HepG2 (cell line): ENCODE results near the gene PLEKHH3. TPM values are rescaled to one million over a fixed set of nuclear protein-coding genes. Genes with fewer than 3 reads are reported as not detected.

Experiments used
- ARID2 ChIP-seq: sonication (generic); formaldehyde crosslinking; IDR thresholded peaks from 2 replicates; pipeline ENCODE4 v1.8.1; 2022; ENCODE audit warnings: mild to moderate bottlenecking, missing genetic modification reagents, borderline replicate concordance
- ASH2L ChIP-seq: fragments of 300-600, 200-600 bp; sonication (generic); IDR thresholded peaks from 2 replicates; pipeline ENCODE4 v1.7.0; 2017; ENCODE audit warnings: low read depth, mild to moderate bottlenecking, moderate library complexity, mixed read lengths, low read length; ENCODE audit not compliant: insufficient read length
- DMTF1 ChIP-seq: sonication (generic); formaldehyde crosslinking; IDR thresholded peaks from 2 replicates; pipeline ENCODE4 v1.4.0; 2020; ENCODE audit warnings: mild to moderate bottlenecking, missing genetic modification reagents
- IKZF5 ChIP-seq: IDR thresholded peaks from 2 replicates; pipeline ENCODE4 v1.6.1; 2018; ENCODE audit warnings: missing genetic modification reagents, mild to moderate bottlenecking, missing compliant biosample characterization
- ISX ChIP-seq: sonication (generic); formaldehyde crosslinking; conservative IDR thresholded peaks from 2 replicates; pipeline ENCODE4 v1.5.0; 2020; ENCODE audit warnings: missing genetic modification reagents
- KDM3A ChIP-seq: IDR thresholded peaks from 2 replicates; pipeline ENCODE4 v1.6.1; 2018; ENCODE audit warnings: low read depth, missing compliant biosample characterization
- KMT2A ChIP-seq: sonication (generic); formaldehyde crosslinking; IDR thresholded peaks from 2 replicates; pipeline ENCODE4 v1.4.0; 2020; ENCODE audit warnings: missing genetic modification reagents
- PHF20 ChIP-seq: sonication (generic); formaldehyde crosslinking; IDR thresholded peaks from 2 replicates; pipeline ENCODE4 v1.5.0; 2020; ENCODE audit warnings: mild to moderate bottlenecking, missing genetic modification reagents
- POGK ChIP-seq: sonication (generic); formaldehyde crosslinking; conservative IDR thresholded peaks from 2 replicates; pipeline ENCODE4 v1.8.0; 2022; ENCODE audit warnings: mild to moderate bottlenecking, moderate library complexity, missing genetic modification reagents
- SP2 ChIP-seq: sonication (generic); formaldehyde crosslinking; IDR thresholded peaks from 2 replicates; pipeline ENCODE4 v1.5.1; 2020; ENCODE audit warnings: mild to moderate bottlenecking, missing genetic modification reagents
- SRY ChIP-seq: sonication (generic); formaldehyde crosslinking; IDR thresholded peaks from 2 replicates; pipeline ENCODE4 v1.8.0; 2022; ENCODE audit warnings: mild to moderate bottlenecking, missing genetic modification reagents
- SYNCRIP ChIP-seq: fragments of 200-400 bp; formaldehyde crosslinking; IDR thresholded peaks from 2 replicates; pipeline ENCODE4 v1.6.1; 2018; ENCODE audit warnings: mild to moderate bottlenecking, low read depth, low read length; ENCODE audit not compliant: insufficient read depth
- TFDP2 ChIP-seq: sonication (generic); formaldehyde crosslinking; IDR thresholded peaks from 2 replicates; pipeline ENCODE4 v1.4.0; 2020; ENCODE audit warnings: missing genetic modification reagents
- WIZ ChIP-seq: sonication (generic); formaldehyde crosslinking; IDR thresholded peaks from 2 replicates; pipeline ENCODE4 v1.5.1; 2020; ENCODE audit warnings: mild to moderate bottlenecking, missing genetic modification reagents
- ZNF124 ChIP-seq: sonication (generic); formaldehyde crosslinking; IDR thresholded peaks from 2 replicates; pipeline ENCODE4 v1.4.0; 2020; ENCODE audit warnings: missing genetic modification reagents
- ZNF274 ChIP-seq: sonication (generic); formaldehyde crosslinking; IDR thresholded peaks from 2 replicates; pipeline ENCODE4 v1.5.1; 2020; ENCODE audit warnings: mild to moderate bottlenecking, missing genetic modification reagents
- ZNF543 ChIP-seq: sonication (generic); formaldehyde crosslinking; IDR thresholded peaks from 2 replicates; pipeline ENCODE4 v1.4.0; 2020; ENCODE audit warnings: mild to moderate bottlenecking, missing genetic modification reagents
- ZNF550 ChIP-seq: sonication (generic); formaldehyde crosslinking; IDR thresholded peaks from 2 replicates; pipeline ENCODE4 v1.4.0; 2020; ENCODE audit warnings: mild to moderate bottlenecking, missing genetic modification reagents, borderline replicate concordance
- ZNF563 ChIP-seq: sonication (generic); formaldehyde crosslinking; IDR thresholded peaks from 2 replicates; pipeline ENCODE4 v1.8.0; 2022; ENCODE audit warnings: mild to moderate bottlenecking, moderate library complexity, missing genetic modification reagents
- ZNF674 ChIP-seq: sonication (generic); formaldehyde crosslinking; IDR thresholded peaks from 2 replicates; pipeline ENCODE4 v1.5.0; 2020; ENCODE audit warnings: low read depth, mild to moderate bottlenecking, missing genetic modification reagents
- ZUFSP ChIP-seq: sonication (generic); formaldehyde crosslinking; IDR thresholded peaks from 2 replicates; pipeline ENCODE4 v1.9.0; 2021; ENCODE audit warnings: missing genetic modification reagents, mild to moderate bottlenecking, borderline replicate concordance
- polyA plus RNA-seq, 8 experiments: library from polyadenylated mRNA; depleted of rRNA in 3 of 8; stranded (reverse) in 7 of 8; unstranded in 1 of 8; fragments of >200 nt; fragmentation: Illumina TruSeq in 4 of 8; extraction: Trizol in 4 of 8; gene quantifications; 2 replicates each; pipeline versions ENCODE4 v1.2.1 to v1.2.3, GENCODE V29; 2011 to 2016; ENCODE audit warnings: low read depth in 4 of 8, missing spikeins in 1 of 8, mixed read lengths in 1 of 8; ENCODE audit not compliant: insufficient read depth in 1 of 8
- total RNA-seq, 5 experiments: library from RNA; depleted of rRNA; stranded (reverse); fragments of >200 nt; fragmentation: Illumina TruSeq; extraction: Trizol; gene quantifications; 2 replicates each; pipeline ENCODE4 v1.2.3, GENCODE V29; 2016; ENCODE audit warnings: low read depth in 1 of 5

PLEKHH3 gene
- total and polyA plus RNA-seq, 2 of the 13 experiments (the other 11 are each of a cell fraction or from before 2014, with no cell fraction given) = 6.0 to 19.9 TPM

- TF ChIP-seq IKZF5 = peak; percentile 30; the same call in 1 of the 2 replicates
- no peak; the same call in 1 of the 2 replicates for TF ChIP-seq POGK (CRISPR knock-in tag)
- TF ChIP-seq ASH2L = peak; percentile 19
- TF ChIP-seq PHF20 = 0 out of 2 replicates have a peak, but pooled peaks have one; percentile 49
- peak; percentile 81 for TF ChIP-seq KDM3A
- peak; percentile 11; the same call in 1 of the 2 replicates for TF ChIP-seq TFDP2
- TF ChIP-seq DMTF1 (CRISPR knock-in tag) = 0 out of 2 replicates have a peak, but pooled peaks have one; percentile 50
- TF ChIP-seq ZNF563 = peak; percentile 31; the same call in 1 of the 2 replicates
- no peak; the same call in 1 of the 2 replicates for TF ChIP-seq SRY (CRISPR knock-in tag)
- peak; percentile 14; the same call in 1 of the 2 replicates for TF ChIP-seq ZNF274 (CRISPR knock-in tag)
- TF ChIP-seq KMT2A = 0 out of 2 replicates have a peak, but pooled peaks have one; percentile 34
- TF ChIP-seq WIZ (CRISPR knock-in tag) = peak; percentile 56; the same call in 1 of the 2 replicates
- no peak for TF ChIP-seq ZNF550
- TF ChIP-seq ZNF674 (CRISPR knock-in tag) = peak; percentile 92
- TF ChIP-seq SP2 (CRISPR knock-in tag) = peak; percentile 50; the same call in 1 of the 2 replicates
- peak; percentile 86; the same call in 1 of the 2 replicates for TF ChIP-seq ARID2 (CRISPR knock-in tag)
- TF ChIP-seq SYNCRIP = no peak
- peak; percentile 61; the same call in 1 of the 2 replicates for TF ChIP-seq ZNF124
- TF ChIP-seq ZNF543 (CRISPR knock-in tag) = peak; percentile 46; the same call in 1 of the 2 replicates
- no peak for TF ChIP-seq ZUFSP
- TF ChIP-seq ISX (CRISPR knock-in tag) = no peak
These were observed 800 bp downstream of the PLEKHH3 start (continued) for GRCh38 chr17:42675965-42676423.
